GM21423 (cell line): ENCODE measurements around the gene PAX9.

Experiments
- ATAC-seq: cut with Tn5 transposase; IDR thresholded peaks from one replicate; pipeline ENCODE4 v1.9.1; 2021; ENCODE audit warnings: mild to moderate bottlenecking, moderate library complexity; ENCODE audit not compliant: unreplicated experiment

The PAX9 gene

GRCh38 chr14:36655963-36656686 lies 5.5 kb upstream of the PAX9 start:
- no peak for ATAC-seq

- no peak for ATAC-seq
These were observed 4.8 kb upstream of the PAX9 start for GRCh38 chr14:36656687-36657398.

GRCh38 chr14:36657399-36658122 lies 4.1 kb upstream of the PAX9 start:
- ATAC-seq, result no peak

- no peak for ATAC-seq
These were observed 3.3 kb upstream of the PAX9 start for GRCh38 chr14:36658123-36659009.

- ATAC-seq, result no peak
These were observed 2.4 kb upstream of the PAX9 start for GRCh38 chr14:36659010-36659821.

- ATAC-seq, result no peak
These were observed 1.6 kb upstream of the PAX9 start for GRCh38 chr14:36659822-36660735.

- no peak for ATAC-seq
These were observed 739 bp upstream of the PAX9 start for GRCh38 chr14:36660736-36661505.

- no peak for ATAC-seq
These were observed 540 bp downstream of the PAX9 start for GRCh38 chr14:36662258-36662542.

- ATAC-seq, result no peak
These were observed 1.1 kb downstream of the PAX9 start for GRCh38 chr14:36662543-36663403.

GRCh38 chr14:36663404-36664321 lies 2.0 kb downstream of the PAX9 start:
- ATAC-seq, result no peak

- no peak for ATAC-seq
These were observed 2.9 kb downstream of the PAX9 start for GRCh38 chr14:36664322-36665193.

GRCh38 chr14:36665887-36666415 lies 4.3 kb downstream of the PAX9 start:
- ATAC-seq, result no peak

GRCh38 chr14:36666416-36667206 lies 5.0 kb downstream of the PAX9 start:
- ATAC-seq, result no peak

GRCh38 chr14:36667679-36668078 lies 6.0 kb downstream of the PAX9 start:
- ATAC-seq, result no peak
